Erythroblast (primary cell): ENCODE measurements around the gene SLC6A9.

Experiments
- DNase-seq, 2 experiments: peaks; one replicate each; lab custom pipeline; 2025; lab: John Stamatoyannopoulos, UW
- GATA1 ChIP-seq: IDR thresholded peaks from 2 replicates; pipeline ENCODE4 v1.6.1; 2011; ENCODE audit warnings: low read depth, mild to moderate bottlenecking, control low read depth, low read length, moderate library complexity
- POLR2A ChIP-seq: IDR thresholded peaks from 2 replicates; pipeline ENCODE4 v1.6.1; 2011; ENCODE audit warnings: mild to moderate bottlenecking, low read length

SLC6A9 gene

GRCh38 chr1:43996733-43997115 is 34.5 kb downstream of the SLC6A9 start:
- DNase-seq = no peak
- TF ChIP-seq GATA1 (no peak), POLR2A (no peak)

DNA sequence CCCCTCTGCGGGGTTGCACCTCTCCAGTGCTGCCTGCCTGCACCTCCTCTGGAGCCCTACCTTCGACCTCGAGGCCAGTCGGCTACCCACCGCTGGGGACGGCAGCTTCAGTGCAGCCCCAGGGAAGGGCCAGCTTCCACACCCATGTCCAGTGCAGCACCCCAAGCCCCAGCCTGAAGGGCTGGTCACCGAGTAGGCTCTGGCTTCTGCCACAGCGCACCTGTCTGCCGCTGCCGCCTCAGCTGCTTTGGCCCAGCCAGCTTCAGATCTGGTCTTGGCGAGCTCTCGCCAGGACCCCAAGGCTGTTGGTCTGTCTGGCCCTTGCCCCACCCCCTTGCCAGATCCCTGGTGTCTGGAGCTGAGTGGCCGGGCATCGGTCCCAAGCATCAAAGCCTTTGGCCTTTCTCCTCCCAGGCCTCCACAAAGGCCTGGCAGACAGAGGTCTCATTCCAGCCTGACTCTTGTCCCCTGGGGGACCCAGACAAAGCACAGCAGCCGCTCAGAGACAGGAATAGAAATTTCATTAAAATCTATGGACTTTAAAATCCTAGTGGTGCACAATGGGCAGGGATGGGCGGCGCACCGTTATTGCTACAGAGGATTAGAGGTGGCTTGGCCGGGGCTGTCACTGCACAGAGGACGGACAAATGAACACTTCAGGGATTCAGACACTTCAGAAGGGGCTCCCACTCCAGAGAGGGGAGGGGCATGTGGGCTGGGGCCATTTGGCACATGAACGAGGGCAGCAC is 35.1 kb downstream of the SLC6A9 start:
- DNase-seq = no peak
- no peak for TF ChIP-seq GATA1
- TF ChIP-seq POLR2A = no peak

GRCh38 chr1:43994794-43995790 is 36.2 kb downstream of the SLC6A9 start:
- DNase-seq = peak; percentile 77 to 78
- TF ChIP-seq GATA1 (no peak), POLR2A (no peak)

DNA sequence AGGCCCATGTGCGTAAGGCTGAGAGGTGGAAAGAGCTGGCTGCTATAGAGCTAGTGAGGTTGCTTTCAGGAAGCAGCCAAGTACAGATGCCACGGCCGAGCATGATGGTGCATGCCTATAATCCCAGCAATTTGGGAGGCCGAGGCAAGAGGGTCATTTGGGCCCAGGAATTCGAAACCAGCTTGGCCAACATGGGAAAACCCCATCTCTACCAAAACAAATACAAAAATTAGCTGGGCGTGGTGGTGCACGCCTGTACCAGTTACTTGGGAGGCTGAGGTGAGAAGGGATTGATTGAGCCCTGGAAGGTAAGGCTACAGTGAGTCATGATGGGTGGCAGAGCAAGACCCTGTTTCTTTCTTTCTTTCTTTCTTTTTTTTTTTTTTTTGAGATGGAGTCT is 37.2 kb downstream of the SLC6A9 start:
- TF ChIP-seq POLR2A (no peak), GATA1 (no peak)
- no peak for DNase-seq

DNA sequence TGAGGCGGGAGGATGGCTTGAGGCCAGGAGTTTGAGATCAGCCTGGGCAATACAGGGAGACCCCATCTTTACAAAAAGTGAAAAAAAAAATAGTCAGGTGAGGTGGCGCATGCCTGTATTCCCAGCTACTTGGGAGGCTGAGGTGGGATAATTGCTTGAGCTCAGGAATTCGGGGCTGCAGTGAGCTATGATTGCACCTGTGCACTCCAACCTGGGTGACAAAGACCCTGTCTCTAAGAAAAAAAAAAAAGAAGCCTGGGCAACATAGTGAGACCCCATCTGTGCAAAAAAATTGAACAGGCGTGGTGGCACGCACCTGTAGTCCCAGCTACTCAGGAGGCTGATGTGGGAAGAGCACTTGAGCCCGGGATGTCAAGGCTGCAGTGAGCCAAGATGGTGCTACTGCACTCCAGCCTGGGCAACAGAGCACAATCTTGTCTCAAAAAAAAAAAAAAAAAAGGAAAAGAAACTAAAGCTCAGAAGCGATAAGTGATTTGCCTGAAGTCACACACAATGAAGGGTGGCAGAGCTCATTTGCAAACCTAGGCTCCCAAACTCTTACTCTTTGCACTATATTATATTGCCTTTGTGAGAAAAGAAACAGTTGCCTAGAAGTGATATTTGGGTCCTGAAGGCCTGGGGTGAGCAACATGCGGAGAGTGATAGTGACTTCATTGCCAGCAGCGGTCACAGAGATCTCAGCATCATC is 37.9 kb downstream of the SLC6A9 start:
- DNase-seq = no peak
- TF ChIP-seq POLR2A (no peak), GATA1 (no peak)

DNA sequence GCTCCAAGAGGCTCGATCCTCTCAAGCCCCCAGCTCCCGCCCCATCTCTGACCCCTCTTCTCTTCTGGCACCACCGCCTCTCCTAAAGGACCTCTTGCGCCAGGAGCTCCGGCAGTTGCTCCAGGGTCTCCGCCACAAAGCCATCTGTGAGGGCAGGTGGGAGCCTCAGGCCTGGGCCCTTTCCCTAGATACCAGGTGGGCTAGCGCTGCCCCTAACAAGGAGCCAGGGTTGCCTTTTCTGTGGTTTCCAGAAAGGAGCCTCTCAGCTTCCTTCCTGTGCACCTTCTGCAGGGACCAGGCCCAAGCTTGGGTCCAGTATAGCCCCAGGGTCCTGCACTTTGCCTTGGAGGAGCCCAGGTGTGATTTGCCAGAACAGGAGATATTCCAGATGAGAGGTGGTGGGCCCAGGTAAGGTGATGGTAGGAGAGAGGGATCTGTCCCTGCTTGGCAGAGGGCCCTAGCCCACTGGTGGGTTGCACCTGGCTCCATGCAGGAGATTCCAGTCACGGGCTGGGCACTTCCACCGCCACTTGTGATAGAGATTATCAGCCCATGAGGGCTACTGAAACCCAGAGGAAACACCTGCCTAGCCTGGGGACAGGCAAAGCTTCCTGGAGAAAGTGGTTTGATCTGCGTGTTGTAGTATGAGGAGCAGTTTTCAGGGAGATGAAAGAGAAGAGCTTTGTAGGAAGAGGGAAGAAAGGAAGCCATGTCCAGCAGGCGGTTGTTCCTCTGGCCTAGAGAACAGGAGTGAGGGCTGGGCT is 38.8 kb downstream of the SLC6A9 start:
- no peak for TF ChIP-seq GATA1
- no peak for TF ChIP-seq POLR2A
- DNase-seq = no peak

GRCh38 chr1:43991476-43992231 is 39.6 kb downstream of the SLC6A9 start, which contains the start of gene CCDC24:
Gene CCDC24, plus strand, starts transcription at chr1:43991599. Its CDS starts 280 bp downstream, at chr1:43991879.
- DNase-seq = peak; percentile 78 to 83

GRCh38 chr1:43991200-43991475 is 40.1 kb downstream of the SLC6A9 start:
- no peak for DNase-seq
- TF ChIP-seq GATA1 (no peak), POLR2A (no peak)

More at GRCh38 chr1:43991476-43992231, 39.6 kb downstream of the SLC6A9 start, which contains the start of gene CCDC24:
- TF ChIP-seq GATA1 = no peak
- peak; percentile 25 for TF ChIP-seq POLR2A

DNA sequence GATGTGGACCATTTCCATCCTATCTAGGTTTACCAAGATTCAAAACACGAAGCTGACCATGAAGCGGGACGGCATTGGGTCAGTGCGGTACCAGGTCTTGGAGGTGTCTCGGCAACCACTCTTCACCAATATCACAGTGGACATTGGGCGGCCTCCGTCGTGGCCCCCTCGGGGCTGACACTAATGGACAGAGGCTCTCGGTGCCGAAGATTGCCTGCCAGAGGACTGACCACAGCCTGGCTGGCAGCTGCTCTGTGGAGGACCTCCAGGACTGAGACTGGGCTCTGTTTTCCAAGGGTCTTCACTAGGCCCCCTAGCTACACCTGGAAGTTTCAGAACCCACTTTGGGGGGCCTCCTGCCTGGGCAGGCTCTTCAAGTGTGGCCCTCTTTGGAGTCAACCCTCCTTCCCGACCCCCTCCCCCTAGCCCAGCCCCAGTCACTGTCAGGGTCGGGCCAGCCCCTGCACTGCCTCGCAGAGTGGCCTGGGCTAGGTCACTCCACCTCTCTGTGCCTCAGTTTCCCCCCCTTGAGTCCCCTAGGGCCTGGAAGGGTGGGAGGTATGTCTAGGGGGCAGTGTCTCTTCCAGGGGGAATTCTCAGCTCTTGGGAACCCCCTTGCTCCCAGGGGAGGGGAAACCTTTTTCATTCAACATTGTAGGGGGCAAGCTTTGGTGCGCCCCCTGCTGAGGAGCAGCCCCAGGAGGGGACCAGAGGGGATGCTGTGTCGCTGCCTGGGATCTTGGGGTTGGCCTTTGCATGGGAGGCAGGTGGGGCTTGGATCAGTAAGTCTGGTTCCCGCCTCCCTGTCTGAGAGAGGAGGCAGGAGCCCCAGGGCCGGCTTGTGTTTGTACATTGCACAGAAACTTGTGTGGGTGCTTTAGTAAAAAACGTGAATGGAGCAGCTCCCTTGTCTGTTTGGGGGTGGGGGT is 40.7 kb downstream of the SLC6A9 start:
- DNase-seq = no peak
- no peak for TF ChIP-seq GATA1
- no peak for TF ChIP-seq POLR2A

DNA sequence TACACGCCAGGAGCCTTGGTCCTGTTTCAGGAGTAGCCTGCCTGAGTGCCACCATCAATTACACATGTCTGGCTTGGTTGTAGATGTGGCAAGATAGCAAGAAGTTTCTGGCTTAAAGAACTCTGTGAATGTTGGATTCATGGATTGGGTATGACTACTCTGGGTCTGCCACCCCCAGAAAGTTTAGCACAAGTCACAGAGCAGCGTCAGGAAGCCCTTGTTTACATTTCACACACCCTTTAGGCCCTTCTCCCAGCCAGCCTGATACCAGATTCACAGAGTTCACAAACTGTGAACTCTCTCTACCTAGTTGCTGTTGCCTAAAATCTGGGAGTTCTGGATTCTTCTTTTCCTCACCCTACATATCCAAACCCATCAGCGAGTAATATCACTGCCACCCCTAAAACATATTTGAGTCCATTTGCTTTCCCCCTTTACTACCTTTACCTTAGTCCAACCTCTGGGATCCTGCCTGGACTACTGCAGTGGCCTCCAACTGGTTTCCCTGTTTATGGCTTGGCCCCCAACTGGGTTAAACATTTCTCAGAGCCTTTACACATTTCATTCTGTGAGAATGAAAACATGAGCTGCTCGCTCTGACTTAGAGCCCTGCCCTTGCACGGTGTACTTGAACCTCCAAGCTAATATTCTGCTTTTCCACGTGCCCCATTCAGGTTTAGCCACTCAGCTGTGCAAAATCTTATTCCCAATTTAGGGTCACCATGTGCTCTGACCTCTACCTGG is 43.9 kb downstream of the SLC6A9 start:
- TF ChIP-seq GATA1 (no peak), POLR2A (no peak)
- no peak for DNase-seq

DNA sequence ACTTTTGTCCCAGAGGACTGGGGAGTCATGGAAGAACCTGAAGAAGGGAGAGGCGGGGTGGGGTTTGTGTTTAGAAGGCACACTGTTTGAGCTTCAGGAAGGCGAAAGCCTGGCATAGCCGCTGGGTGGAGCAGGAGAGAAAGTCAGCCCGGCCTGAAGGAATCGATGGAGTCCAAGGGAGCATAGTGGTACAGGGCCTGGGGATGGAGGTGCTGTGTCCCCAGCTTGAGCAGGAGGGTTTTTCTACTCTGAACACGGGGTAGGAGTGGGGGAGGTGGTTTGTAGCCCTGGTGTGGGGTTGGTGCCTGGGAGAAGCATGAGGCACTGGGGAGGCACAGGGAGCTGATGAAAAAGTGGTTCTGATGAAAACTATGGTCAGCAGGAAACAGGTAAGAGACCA is 44.5 kb downstream of the SLC6A9 start:
- no peak for TF ChIP-seq GATA1
- no peak for TF ChIP-seq POLR2A
- DNase-seq = no peak
